ENCODE measurements around the gene GLG1.

DNA sequence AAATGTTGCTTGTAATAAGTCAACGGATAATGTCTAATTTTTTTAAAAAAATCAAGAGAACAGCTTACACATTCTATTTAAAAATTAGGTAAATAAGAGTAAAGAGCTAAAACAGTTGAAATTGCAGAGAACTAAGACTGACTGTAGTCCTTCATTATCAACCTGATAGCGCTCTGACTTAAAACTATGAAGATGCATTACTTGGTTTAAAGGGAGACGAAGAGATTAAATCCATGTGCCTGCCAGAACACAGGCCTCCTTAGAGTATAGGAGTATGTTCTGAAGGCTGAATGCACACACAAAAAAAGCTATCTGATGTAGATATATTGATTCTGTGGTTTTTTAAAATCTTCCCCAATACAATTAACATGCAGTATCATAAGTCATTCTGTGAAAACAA, 28.5 kb downstream of the GLG1 start:
- TF ChIP-seq POLR2A (IDR thresholded peaks at IDR 0.05; ENCODE audit: low read length), result no peak
- no peak for TF ChIP-seq GATA1 (IDR thresholded peaks at IDR 0.05; ENCODE audit: low read depth, low read length)
